Measurements from ENCODE around the gene DYNC1H1.
A peak's percentile ranks its signal among the peaks of the same experiment; 100 is the strongest.

The DYNC1H1 gene

DNA sequence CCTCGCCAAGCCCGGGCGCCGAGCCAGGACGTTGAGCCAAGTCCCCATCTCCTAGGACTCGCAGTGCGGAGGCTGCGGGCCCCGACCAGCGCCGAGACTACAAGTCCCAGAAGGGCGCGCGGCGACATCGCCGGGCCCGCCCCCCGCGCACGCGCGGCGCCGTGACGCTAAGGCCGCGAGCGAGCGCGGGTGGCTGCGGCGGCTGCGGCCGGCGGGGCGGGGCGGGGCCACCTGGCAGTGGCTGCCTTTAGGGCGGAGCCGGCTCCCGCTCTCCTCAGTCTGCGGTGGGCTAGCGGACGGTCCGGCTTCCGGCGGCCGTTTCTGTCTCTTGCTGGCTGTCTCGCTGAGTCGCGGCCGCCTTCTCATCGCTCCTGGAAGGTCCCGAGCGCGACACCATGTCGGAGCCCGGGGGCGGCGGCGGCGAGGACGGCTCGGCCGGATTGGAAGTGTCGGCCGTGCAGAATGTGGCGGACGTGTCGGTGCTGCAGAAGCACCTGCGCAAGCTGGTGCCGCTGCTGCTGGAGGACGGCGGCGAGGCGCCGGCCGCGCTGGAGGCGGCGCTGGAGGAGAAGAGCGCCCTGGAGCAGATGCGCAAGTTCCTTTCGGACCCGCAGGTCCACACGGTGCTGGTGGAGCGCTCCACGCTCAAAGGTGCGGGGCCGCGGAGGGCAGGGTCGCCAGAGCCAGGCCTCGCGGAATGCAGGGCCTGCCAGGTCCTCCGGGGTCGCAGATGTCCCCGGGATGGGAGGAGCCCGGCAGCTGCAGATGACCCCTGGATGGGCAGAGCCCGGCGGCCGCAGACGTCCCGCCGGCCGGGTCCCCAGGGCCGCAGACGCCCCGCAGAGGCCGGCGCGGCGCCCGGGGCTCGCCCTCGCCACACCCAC, at the start of gene DYNC1H1:
Gene DYNC1H1 (plus strand): TSS at position 277 of the 884 bp plus-strand sequence. CDS start 119 bp downstream, at position 396.
- DNase-seq (ENCODE audit: low read depth), result peak; percentile 91

DNA sequence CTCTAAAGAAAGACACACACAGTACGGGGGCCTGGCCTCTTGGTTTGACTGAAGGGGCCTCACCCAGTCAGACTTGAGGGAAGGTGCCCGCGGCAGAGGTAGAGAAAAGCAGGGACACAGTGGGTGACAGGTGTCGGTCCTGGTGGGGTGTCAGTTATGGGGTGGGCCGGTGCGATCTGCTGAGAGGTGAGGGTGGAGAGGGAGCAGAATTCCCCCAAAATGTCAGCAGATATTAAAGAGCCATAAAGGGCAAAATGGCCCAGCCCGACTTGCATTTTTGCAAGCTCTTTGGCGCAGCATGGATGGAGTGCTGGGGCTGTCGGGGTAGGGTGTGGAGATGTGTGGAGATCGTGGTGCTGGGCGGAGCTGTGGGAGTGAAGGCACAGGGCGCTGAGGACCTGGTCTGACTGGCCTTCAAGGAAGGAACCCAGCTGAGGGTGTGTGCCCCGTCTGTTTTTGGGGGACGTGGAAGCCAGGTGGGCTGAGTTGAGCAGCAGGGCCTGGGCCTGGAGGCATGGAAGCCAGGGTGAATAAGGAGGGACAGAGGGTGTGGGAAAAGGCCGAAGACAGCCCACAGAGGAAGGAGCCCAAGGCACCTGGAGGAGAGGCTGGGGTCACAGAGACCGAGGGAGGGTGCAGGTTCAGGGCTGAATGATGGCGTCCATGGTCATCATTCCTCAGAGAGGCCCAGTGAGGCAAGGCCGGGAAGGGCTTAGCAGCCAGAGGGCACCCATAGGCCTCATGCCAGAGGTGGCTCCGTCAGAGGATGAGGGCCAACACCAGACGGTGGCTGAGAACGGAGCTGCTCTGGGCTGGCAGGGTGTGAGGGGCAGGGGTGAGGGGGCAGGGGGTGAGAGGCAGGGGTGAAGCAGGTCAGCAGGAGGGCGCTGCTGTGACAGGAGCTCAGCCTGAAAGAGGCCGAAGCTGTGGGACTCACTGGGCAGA, 48.2 kb upstream of the DYNC1H1 start:
- DNase-seq (ENCODE audit: low read depth), result no peak

DNA sequence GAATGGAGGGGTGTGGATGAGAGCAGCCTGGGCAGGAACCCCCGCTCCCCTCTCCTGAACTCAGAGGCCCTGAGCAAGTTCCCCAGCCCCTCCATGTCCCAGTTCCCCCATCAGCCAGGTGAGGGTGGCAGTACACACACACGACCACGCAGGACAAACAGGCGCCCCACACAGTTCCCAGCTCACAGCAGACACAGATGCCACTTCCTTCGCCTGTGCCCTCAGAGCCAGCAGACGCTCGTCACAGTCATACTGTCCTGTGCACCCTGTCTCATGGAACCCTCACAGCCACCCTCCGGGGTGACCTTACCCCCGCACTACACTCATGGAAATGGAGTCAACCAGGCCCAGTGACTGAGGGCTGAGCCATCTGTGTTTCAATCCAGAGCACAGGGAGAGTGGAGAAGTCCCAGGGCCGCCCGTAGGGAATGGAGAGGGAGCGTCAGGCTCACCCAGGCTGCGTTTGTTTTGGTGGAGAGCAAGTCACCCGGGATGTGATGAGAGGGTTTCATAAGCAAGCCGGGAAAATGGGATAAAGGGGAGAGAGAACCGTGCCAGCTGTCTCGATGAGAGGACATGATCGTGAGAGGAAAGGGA, 47.5 kb upstream of the DYNC1H1 start:
- DNase-seq (ENCODE audit: low read depth), result no peak

DNA sequence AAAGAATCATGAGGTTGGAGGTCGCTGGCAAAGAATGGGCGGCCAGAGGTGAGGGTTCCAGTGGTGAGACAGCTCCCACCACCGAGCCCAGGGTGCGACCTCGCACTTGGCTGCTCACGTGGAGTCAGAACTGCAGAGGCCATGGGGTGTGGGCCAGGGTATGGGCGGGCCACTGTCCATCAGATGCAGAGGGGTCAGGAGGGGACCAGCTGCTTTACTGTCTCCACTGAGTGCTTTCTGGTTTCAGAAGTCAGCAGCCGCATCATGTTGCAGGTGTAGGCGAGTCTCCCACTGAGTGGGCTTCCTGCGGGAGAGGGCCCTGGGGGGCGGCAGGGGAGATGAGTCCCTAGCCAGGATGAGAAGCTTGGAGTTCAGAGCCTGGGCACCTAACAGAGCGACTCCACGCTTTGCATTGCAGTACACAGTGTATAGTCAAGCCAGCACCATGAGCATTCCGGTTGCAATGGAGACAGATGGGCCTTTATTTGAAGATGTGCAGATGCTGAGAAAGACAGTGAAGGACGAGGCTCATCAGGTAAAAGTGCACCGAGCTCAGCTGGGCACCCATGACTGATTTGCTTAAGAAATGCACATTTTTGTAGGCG, 46.9 kb upstream of the DYNC1H1 start:
- DNase-seq (ENCODE audit: low read depth), result no peak

DNA sequence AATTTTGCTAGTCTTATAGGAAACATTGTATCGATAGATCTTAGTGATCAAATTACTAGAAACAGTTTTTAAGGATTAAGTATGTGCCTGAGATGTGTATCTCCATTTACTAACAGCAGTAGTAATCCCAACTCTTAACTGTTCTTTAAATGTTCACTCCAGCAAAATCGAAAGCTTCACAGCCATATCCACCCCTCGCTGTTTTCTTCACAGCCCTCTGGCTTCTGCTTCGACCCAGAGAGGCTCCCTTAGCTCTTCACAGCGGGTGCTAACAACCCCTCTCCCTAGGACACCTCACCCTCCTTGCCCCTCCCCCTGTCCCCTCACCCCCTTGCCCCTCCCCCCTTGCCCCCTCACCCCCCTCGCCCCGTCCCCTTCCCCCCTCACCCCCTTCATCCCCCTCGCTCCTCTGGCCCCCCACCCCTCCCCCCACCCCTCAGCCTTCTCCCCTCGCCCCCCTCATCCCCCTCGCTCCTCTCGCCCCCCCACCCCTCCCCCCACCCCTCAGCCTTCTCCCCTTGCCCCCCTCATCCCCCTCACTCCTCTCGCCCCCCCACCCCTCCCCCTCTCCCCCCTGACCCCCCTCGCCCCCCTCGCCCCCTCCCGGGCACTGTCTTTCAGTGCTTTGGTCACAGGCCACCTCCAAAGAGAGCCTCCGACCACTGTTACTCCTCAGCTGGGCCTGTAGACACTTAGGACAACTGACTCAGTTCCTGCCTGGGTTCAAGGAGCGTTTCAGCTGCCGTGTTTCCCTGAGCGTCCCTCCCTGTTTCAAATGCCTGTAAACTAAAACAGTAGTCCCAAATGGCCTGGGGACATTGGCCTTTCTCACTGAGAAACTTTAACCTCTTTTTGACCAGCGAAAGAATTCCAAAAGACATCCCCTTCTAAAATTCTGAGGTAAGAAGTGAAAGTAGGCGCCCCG, 46.0 kb upstream of the DYNC1H1 start:
- no peak for DNase-seq (ENCODE audit: low read depth)

DNA sequence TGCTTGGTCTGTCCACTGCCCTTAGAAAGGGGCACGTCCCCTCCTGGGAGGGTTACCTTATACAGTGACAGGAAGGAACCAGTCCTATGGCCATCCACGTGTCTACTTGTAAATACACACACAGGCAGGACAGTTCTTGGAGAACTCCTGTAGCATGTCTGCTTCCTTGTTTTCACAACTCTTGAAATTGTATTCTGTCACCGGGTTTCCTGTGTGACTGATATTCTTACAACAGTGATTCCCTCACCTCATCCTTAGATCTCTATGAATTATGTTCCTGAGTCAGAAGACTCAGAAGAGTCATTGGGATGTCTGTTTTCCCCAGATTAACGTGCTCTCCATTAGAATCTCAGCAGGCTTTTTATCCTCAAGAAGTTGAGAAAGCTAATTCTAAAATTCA, 44.1 kb upstream of the DYNC1H1 start:
- DNase-seq (ENCODE audit: low read depth), result no peak

DNA sequence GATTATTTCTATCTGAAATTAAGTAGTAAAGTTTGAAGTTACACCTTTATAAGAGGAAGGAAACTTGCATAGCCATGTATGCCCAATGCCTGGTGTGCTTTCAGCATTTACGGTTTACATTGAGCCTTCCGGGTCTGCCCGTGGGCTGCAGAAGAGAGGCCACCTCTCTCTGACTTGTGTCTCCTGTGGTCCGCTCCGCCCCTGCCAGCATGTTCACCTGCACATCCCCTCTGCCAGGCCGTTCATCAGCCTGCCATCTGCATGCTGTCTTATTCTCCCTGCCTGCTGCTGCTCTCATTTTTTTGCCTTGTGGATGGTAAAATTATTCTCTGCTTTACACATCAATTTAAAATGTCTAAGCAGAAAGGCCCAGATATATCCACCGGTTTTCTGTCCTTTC, 41.5 kb upstream of the DYNC1H1 start:
- DNase-seq (ENCODE audit: low read depth), result no peak

DNA sequence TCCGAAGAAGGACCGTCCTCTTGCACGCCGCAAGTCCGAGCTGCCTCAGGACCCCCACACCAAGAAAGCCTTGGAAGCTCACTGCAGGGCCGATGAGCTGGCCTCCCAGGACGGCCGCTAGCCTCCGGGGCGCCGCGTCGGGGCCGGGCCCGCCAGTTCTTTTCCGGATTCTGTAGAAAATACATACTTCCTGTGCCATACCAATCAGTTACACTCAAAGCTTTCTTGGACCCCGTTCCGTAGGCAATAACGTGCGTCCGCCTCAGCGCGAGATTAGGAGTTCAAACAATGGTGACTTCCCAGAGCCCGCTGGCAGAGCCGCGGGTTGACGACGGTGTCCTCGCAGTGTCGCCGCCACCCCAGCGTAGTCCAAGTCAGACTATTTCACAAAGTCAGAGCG, 39.2 kb upstream of the DYNC1H1 start:
- DNase-seq (ENCODE audit: low read depth), result no peak

DNA sequence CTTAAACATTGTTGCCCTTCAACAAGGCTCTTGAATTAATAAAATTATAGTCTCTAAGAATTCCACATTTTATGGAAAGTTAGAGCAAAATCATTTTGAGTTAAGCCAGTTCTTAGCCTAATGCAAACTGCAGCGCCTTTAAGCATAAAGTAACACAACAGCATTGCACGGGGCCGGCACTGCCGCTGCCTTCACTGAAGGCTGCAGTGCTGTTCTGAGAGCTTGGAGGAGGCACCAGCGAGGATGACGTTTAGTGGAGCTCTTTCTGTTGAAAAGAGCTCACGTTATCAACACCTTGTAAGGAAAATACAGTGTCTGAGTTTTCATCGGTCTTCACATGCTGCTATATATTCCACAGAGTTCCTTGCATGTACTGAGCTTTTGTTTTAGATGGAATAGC, 38.3 kb upstream of the DYNC1H1 start:
- DNase-seq (ENCODE audit: low read depth), result no peak

DNA sequence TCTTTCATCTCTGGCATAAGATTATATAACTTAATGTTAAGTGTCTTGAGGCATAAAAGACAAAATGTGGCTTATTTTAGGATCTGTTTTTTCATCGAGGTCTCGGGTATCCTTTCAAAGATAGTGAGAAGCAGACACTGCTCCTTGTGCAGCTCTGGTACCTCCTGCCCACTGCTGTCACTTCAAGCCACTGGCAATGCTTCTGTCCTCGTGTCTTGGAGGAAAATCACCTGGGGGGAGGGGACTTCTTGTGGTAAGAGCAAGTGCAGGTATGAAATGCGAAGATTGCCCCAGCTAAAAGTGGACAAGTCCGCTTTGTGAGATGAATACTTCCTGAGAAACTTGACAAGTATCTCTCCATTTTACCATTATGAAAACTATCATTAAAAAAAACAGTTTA, 37.8 kb upstream of the DYNC1H1 start:
- DNase-seq (ENCODE audit: low read depth), result no peak

DNA sequence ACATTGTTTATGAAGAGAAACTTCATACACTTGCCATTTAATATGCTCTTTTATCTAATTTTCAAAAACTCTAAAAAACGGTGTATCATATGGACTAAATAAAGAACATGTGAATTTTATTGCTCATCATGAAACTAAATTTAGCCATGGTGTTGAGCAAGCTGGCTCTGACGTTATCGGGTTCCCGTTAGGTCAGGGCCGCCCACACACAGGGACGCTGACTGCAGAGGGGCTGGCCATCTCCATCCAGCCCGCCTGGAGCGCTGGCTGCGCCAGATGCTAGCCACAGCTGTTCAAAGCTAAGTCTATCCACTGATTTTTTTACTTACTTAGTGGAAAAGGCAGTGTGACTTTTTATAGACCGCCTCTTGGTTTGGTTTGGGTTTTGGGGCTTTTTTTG, 36.5 kb upstream of the DYNC1H1 start:
- peak; percentile 96 for DNase-seq (ENCODE audit: low read depth)

DNA sequence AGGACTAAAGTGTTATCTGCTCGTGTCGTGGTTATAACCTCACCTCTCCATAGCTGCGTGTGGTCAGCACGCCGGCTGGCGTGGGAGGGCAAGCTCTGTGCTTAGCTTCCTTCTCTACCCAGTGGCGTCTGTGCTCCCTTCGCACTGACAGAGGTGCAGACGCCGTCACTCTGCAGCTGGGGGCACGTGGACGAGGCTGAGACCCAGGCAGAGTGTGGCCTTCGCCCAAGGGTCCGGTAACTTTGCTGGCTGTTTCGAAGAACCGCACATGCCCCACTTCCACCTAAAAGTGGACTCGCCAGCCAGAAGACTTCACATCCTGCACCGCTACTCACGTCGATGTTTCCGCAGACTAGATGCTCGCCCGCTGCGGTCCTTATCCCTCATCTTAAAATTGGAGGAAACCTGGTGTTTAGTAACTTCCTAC, 35.9 kb upstream of the DYNC1H1 start:
- no peak for DNase-seq (ENCODE audit: low read depth)

DNA sequence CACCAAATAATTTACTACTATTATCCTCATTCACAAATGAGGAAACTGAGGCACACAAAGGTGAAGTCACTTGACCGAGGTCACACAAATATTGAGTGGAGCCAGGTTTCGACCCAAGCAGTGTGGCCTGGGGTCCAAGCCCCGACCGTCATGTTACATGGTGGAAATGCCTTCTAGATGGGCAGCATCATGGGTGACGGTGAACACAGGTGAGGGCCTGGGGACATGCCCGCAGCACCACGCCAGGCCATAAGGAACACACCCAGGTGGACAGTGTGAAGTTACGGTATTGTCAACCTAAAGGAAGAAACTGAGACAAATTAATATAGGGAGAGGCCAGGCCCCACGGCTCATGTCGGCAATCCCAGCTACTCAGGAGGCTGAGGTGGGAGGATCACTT, 35.3 kb upstream of the DYNC1H1 start:
- DNase-seq (ENCODE audit: low read depth), result no peak

DNA sequence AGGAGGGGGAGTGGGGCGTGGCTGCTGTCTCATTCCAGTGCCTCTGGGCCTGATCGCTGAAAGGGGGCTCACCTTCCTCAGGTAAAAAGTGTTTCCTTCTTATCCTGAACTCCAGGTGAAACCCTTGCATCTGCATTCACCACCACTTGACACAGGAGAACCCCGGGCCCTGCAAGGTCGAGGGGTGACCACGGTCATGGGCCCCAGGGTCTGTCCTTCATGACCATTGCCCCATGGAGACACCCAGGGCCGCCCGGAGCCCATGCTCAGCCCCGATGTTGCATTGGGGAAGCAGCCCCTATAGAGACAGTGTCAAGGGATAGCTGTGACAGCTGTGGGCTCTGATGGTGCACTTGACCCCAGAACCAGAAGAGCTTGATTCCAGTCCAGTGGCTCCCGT, 34.4 kb upstream of the DYNC1H1 start:
- DNase-seq (ENCODE audit: low read depth), result no peak

DNA sequence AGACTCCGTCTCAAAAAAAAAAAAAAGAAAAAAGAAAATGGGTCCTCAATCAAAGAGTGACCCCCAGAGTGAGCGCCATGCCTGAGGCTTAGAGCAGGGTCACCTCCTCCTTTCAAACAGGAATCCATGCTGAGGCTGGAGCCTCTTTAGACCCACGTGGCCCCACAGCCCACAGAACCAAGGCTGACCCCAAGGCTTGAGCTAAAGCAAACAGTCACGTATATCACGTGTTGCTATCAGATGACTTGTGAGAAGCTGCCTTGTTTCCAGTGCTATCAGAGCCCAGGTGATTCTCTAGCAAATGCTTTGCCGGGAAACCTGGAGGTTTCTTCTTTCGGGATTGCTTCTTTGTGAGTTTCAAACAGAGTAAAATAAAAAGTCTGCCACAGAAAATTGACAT, 31.7 kb upstream of the DYNC1H1 start:
- no peak for DNase-seq (ENCODE audit: low read depth)

DNA sequence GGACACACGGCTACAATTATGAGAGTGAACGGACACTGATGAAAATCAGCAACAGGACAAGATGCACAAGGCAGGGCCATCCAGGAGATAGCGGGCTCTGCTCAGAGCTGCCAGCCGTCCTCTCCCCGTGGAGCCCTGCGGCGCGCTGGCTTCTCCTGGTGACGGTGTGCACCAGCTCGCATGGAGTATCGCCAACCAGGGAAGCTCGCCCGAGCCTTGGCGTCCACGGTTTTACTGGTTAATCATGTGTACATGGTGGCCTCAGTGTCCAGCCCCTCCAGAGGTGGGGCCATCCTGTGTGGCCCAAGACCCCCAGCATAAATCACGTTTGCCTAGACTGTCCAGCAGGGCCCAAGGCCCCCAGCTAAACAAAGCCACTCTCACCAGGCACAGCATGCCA, 31.2 kb upstream of the DYNC1H1 start:
- no peak for DNase-seq (ENCODE audit: low read depth)

DNA sequence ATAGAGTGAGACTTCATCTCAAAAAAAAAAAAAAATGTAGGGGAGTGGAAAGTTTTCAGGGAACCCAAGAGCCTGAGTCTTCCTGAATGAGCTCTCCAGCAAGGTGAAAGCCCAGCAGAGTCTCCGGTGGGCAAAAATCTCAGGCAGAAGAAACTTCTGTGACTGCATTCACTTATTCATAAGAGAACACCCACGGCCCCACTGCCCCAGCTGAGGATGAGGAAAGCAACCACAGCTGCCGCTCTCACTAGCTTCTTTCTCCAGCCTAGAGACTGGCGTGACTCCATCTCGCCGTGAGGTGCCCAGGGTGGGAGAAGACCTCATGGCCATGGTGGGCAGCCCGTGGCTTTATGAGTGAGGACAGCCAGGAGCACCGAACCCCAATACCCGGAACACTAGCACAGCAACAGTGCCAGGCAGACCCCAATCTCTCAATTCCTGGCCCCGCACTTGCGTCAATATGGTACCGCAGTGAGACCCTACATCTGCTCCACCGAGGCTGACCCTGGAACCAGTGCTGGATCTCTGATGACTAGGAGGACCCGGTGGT, 29.7 kb upstream of the DYNC1H1 start:
- DNase-seq (ENCODE audit: low read depth), result no peak

DNA sequence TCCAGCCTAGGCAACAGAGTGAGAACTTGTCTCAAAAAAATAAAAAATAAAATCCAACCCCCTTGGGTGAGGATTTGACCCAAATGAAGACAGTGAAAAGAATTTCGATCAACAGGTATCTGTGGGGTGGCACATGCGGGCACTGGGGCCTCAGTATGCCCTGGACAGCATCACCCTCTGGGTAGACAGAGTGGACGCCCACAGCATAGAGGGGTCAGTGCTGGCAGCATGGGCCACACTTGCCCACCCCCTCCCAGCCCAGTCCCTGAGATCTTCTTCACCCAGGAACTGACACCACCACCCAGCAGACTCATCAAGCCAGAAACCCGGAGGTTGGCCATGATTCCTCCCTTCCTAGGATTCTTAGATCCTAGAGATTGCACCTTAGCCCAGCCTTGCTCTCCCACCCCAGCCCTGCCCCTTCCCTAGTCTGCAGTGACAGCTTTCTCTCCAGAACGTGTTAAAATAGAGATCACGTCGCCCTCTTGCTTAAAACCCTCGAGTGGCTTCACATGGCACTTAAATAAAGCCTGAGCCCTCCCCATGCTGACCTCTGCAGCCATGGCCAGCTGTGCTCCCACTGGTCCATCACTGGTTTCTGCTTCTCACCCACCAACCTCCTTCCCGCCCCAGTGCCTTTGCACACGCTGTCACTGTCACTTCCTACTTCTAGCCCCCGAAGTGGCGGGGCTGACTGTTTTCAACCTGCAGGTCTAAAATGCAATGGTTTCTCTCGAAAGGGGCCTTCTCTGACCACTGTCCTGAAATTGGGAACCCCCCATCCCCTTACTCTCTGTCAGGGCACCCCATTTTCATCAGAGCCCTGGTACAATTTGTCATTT, 26.2 kb upstream of the DYNC1H1 start:
- no peak for DNase-seq (ENCODE audit: low read depth)

DNA sequence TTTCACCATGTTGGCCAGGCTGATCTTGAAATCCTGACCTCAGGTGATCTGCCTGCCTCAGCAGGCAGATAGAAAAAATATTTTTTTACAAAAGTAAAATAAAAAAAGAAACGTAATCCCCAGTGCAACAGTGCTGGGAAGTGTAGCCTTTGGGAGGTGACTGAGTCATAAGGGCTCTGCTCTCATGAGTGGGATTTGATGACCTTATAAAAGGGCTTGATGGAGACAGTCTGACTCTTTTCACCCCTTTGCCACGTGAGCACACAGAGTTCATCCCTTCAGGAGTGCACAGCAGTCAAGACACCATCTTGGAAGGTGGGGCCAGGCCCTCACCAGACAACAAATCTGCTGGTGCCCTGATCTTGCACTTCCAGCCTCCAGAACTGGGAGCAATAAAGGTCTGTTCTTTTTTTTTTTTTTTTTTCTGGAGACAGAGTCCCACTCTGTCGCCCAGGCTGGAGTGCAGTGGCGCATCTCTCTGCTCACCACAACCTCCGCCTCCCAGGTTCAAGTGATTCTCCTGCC, 24.7 kb upstream of the DYNC1H1 start:
- DNase-seq (ENCODE audit: low read depth), result no peak

DNA sequence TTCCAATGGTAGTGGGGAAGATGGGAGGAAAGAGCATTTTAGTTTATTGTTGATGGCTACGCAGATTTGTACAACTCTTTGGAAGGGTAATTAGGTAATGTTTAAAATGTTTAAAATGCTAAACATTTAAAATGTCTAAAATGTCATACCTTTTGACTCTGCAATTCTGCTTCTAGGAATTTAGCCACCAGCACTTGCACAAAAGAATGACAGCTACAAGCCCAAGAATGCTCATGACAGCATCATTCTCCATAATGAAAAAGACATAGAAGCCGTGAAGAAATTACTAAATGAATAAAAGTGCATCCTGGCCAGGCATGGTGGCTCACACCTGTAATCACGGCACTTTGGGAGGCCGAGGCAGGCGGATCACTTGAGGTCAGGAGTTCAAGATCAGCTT, 19.9 kb upstream of the DYNC1H1 start:
- DNase-seq (ENCODE audit: low read depth), result no peak

All from fibroblast of gingiva (primary cell).